Thyroid gland (tissue), 4 donors: ENCODE measurements around the gene PPIL6. TPM values are rescaled to one million over a fixed set of nuclear protein-coding genes. Genes with fewer than 3 reads are reported as not detected.

Experiments used
- DNase-seq, 2 donors: peaks; one replicate each; pipeline ENCODE4 v3.0.0-alpha.2; 2019
- H3K27ac ChIP-seq, 3 donors: fragments of 200-600 bp; sonication (generic); 1 replicate in 2 of 3; 2 replicates in 1 of 3; pipeline ENCODE4 v1.5.1; 2016 to 2019; ENCODE audit warnings: mild to moderate bottlenecking in 1 of 3, moderate library complexity in 1 of 3
- H3K27me3 ChIP-seq: fragments of 200-600 bp; sonication (generic); one replicate; pipeline ENCODE4 v1.5.1; 2019
- H3K36me3 ChIP-seq, 2 donors: fragments of 200-600 bp; sonication (generic); one replicate each; pipeline ENCODE4 v1.5.1; 2016 to 2019
- H3K4me1 ChIP-seq, 2 donors: fragments of 200-600 bp; sonication (generic); one replicate each; pipeline ENCODE4 v1.5.1; 2017 to 2019
- H3K4me3 ChIP-seq, 3 donors: fragments of 200-600 bp; sonication (generic); replicated peaks in 1 of 3; 1 replicate in 2 of 3; 2 replicates in 1 of 3; pipeline ENCODE4 v1.5.1; 2016; ENCODE audit warnings: mild to moderate bottlenecking in 1 of 3
- H3K9me3 ChIP-seq: fragments of 200-600 bp; sonication (generic); one replicate; pipeline ENCODE4 v1.5.1; 2017
- POLR2A ChIP-seq, 2 donors: fragments of 450-650 bp; IDR thresholded peaks; one replicate each; pipeline ENCODE4 v1.6.1; 2017; ENCODE audit warnings: antibody characterized with exemption in 2 of 2, mild to moderate bottlenecking in 2 of 2, moderate library complexity in 1 of 2
- WGBS, 2 donors: methylation state at CpG; one replicate each; pipeline ENCODE4 v1.1.5; 2017; 5-methylcytosine and 5-hydroxymethylcytosine counted together
- intact Hi-C: fragments of 100-400 bp; cut with DNase I; formaldehyde crosslinking; loops from one replicate; pipeline ENCODE4 v1.15.1; 2023
- total RNA-seq, 4 donors: library from RNA; depleted of rRNA; stranded (reverse); fragments of >200 nt; gene quantifications; one replicate each; pipeline ENCODE4 v1.2.3, GENCODE V29; 2016
- TF ChIP-seq, protein P1 (sequence below), 6 experiments: fragments of 200-600 bp in 3 of 6; fragments of 450-650 bp in 3 of 6; sonication (generic) in 3 of 6; IDR thresholded peaks; one replicate each; pipeline ENCODE4 v1.5.1; 2016 to 2019; ENCODE audit warnings: antibody characterized with exemption in 6 of 6, mild to moderate bottlenecking in 2 of 6, inconsistent platforms in 1 of 6, moderate library complexity in 1 of 6

Gene PPIL6
- total RNA-seq, 4 donors from 2014 or later = 20.1 to 31.2 (median 27.0) TPM

DNA sequence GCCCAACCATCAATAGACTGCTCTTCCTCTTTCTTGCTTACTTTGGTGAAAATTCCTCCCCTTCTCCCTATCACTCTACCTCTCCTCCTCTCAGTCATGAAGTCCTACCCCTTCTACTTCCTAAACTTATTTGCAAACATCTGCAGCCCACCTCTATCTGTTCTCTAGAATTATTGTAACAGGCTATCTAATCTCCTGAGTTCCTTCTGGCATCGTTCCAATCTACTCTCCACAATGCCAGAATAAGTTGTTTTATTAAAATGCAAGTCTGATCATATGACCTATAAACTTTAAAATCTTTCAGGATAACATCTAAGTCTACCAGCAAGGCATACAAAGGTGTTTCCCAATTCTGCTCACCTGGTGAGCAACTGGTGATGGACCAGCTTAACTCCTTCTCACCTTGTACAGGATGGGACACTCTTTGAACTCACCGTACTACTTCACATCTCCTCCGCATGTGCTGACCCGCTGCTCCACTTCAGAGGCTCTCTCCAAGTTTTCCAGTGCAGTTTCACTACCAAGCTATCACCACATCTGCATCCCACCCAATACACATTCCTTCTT, 66.0 kb downstream of the PPIL6 start:
- no peaks in the 10 kb centered on the region for H3K27me3 ChIP-seq
- TF ChIP-seq, protein P1, sequence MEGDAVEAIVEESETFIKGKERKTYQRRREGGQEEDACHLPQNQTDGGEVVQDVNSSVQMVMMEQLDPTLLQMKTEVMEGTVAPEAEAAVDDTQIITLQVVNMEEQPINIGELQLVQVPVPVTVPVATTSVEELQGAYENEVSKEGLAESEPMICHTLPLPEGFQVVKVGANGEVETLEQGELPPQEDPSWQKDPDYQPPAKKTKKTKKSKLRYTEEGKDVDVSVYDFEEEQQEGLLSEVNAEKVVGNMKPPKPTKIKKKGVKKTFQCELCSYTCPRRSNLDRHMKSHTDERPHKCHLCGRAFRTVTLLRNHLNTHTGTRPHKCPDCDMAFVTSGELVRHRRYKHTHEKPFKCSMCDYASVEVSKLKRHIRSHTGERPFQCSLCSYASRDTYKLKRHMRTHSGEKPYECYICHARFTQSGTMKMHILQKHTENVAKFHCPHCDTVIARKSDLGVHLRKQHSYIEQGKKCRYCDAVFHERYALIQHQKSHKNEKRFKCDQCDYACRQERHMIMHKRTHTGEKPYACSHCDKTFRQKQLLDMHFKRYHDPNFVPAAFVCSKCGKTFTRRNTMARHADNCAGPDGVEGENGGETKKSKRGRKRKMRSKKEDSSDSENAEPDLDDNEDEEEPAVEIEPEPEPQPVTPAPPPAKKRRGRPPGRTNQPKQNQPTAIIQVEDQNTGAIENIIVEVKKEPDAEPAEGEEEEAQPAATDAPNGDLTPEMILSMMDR (IDR thresholded peaks at IDR 0.05) = no peak
- no peak for TF ChIP-seq POLR2A (IDR thresholded peaks at IDR 0.05)
- H3K9me3 ChIP-seq = no peaks in the 10 kb centered on the region
- H3K36me3 ChIP-seq = peaks cover 27 to 43% of the 10 kb centered on the region in 2 donors
- peaks cover 6 to 21% of the 10 kb centered on the region in 2 donors for H3K4me1 ChIP-seq
- WGBS, 2 donors = 76 to 85% methylated on average over 4 of the region's 4 CpGs
- no peak overlapping the region for H3K4me3 ChIP-seq
- H3K27ac ChIP-seq = no peak overlapping the region
- intact Hi-C loops = no loop called here
- no peak for DNase-seq

DNA sequence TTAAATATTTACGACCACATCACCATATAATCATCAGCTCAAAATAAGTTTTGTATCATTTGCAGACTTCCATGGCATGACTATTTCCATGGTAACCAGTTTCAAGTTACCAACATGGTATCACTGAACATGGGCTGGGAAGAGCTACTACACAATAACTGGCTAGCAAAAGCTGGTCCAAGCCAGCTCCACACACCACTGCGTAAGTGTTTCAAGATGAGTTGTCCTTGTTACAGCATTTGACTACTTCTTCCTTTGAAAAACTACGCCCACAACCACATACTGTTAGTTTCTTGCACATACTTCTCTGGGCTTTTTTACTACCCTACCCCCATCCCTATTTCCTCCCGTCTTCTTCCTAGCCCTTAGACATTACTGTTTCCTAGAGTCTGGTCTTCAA, 66.7 kb downstream of the PPIL6 start:
- Histone ChIP-seq H3K27me3 (no peaks in the 10 kb centered on the region), H3K27ac (no peak overlapping the region), H3K4me1 (peaks cover 0 to 15% of the 10 kb centered on the region in 2 donors), H3K9me3 (no peaks in the 10 kb centered on the region), H3K4me3 (no peak overlapping the region), H3K36me3 (peaks cover 27 to 43% of the 10 kb centered on the region in 2 donors)
- no peak for DNase-seq
- 88 to 92% methylated on average over 4 of the region's 4 CpGs for WGBS, 2 donors
- intact Hi-C loops = no loop called here
- TF ChIP-seq POLR2A (IDR thresholded peaks at IDR 0.05) = no peak
- TF ChIP-seq, protein P1 (IDR thresholded peaks at IDR 0.05) = no peak

DNA sequence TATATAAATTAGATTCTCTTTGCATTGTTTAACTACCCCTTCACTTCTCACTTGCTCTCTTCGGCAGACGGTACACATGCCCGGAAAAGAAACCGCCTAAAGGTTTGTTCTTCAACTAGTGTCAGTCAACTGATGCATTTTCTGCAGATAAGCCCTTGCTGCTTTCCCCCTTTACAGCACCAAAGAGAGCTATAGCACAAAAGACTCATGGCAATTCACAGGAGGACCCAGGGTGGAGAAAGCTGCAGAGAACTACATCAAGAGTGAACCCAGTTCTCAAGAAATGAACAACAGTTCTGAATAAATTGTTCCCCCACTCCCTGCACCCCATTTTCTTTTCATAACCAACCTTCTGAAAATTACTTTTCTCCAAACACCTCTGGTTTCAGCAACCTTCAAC, 67.1 kb downstream of the PPIL6 start:
- intact Hi-C loops = no loop called here
- TF ChIP-seq, protein P1 (IDR thresholded peaks at IDR 0.05) = no peak
- TF ChIP-seq POLR2A (IDR thresholded peaks at IDR 0.05) = no peak
- Histone ChIP-seq H3K4me3 (no peak overlapping the region), H3K9me3 (no peaks in the 10 kb centered on the region), H3K36me3 (peaks cover 31 to 43% of the 10 kb centered on the region in 2 donors), H3K27me3 (no peaks in the 10 kb centered on the region), H3K27ac (no peak overlapping the region), H3K4me1 (peaks cover 0 to 15% of the 10 kb centered on the region in 2 donors)
- DNase-seq = no peak
- WGBS, 2 donors = 86 to 92% methylated on average over 4 of the region's 4 CpGs

DNA sequence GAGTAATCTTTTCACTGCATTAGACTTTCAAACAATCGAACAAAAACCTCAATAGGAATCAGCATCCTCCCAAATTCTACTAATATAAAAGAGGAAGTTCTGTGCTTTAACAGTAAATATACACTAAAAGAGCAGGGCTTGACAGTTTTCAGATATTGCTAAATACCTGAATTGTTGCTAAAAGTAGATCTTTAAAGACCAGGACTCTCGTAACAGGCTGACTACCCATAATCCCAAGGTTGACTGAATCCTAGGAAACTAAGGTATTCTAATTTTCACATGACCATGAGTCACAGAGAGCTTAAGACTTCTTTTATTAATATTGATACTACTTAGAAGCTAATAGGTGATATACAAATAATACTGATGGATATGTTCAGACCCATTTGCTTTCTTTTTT, 68.3 kb downstream of the PPIL6 start:
- no peak for TF ChIP-seq POLR2A (IDR thresholded peaks at IDR 0.05)
- TF ChIP-seq, protein P1 (IDR thresholded peaks at IDR 0.05) = no peak
- H3K4me1 ChIP-seq = peaks cover 0 to 15% of the 10 kb centered on the region in 2 donors
- peak overlapping the region in 1 of 3 donors; percentile 5 for H3K27ac ChIP-seq
- intact Hi-C loops = no loop called here
- no peaks in the 10 kb centered on the region for H3K27me3 ChIP-seq
- whole genome bisulfite sequencing, 2 donors = 83 to 86% methylated on average over 2 of the region's 2 CpGs
- no peaks in the 10 kb centered on the region for H3K9me3 ChIP-seq
- H3K36me3 ChIP-seq = peaks cover 37 to 38% of the 10 kb centered on the region in 2 donors
- no peak for DNase-seq
- no peak overlapping the region for H3K4me3 ChIP-seq

DNA sequence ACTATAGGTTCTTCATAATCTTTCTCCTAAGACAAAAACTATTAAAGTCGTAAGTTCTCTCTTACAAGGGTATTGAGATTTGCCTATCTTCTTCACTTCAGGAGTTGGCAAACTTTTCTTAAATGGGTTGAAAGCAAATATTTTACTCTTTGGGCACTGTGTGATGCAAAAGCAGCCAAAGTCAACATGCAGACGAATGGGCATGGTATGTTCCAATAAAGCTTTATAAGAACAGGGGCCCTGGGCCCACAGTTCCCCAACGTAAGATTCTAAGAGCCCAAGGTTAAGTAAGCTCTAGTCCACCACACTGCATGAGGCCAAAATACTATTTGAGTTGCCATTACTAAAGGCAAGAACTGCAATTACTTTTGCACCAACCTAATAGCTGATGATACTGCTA, 69.6 kb downstream of the PPIL6 start:
- WGBS, 2 donors = 69 to 84% methylated on average over 3 of the region's 3 CpGs
- H3K4me1 ChIP-seq = peaks cover 0 to 15% of the 10 kb centered on the region in 2 donors
- no peaks in the 10 kb centered on the region for H3K9me3 ChIP-seq
- DNase-seq = no peak
- TF ChIP-seq, protein P1 (IDR thresholded peaks at IDR 0.05) = no peak
- no peak for TF ChIP-seq POLR2A (IDR thresholded peaks at IDR 0.05)
- H3K27me3 ChIP-seq = no peaks in the 10 kb centered on the region
- peaks cover 26 to 30% of the 10 kb centered on the region in 2 donors for H3K36me3 ChIP-seq
- no peak overlapping the region for H3K4me3 ChIP-seq
- intact Hi-C loops = no loop called here
- H3K27ac ChIP-seq = no peak overlapping the region
